IPS-15b (cell line): ENCODE results near the gene MKRN2.

ENCODE experiments used
- H3K27me3 ChIP-seq: one replicate; pipeline ENCODE4 v1.6.1; 2013; ENCODE audit warnings: low read length; ENCODE audit not compliant: control insufficient read depth, insufficient read depth
- H3K36me3 ChIP-seq: one replicate; pipeline ENCODE4 v1.6.1; 2013; ENCODE audit warnings: low read length; ENCODE audit not compliant: control insufficient read depth, insufficient read depth
- H3K4me1 ChIP-seq: one replicate; pipeline ENCODE4 v1.6.1; 2013; ENCODE audit warnings: mild to moderate bottlenecking, low read length; ENCODE audit not compliant: control insufficient read depth, insufficient read depth
- H3K4me3 ChIP-seq: one replicate; pipeline ENCODE4 v1.5.1; 2013; ENCODE audit warnings: low read depth, low read length
- H3K9ac ChIP-seq: one replicate; pipeline ENCODE4 v1.6.1; 2013; ENCODE audit warnings: low read depth, mild to moderate bottlenecking, low read length
- H3K9me3 ChIP-seq: one replicate; pipeline ENCODE4 v1.6.1; 2013; ENCODE audit warnings: mild to moderate bottlenecking, low read length; ENCODE audit not compliant: control insufficient read depth, insufficient read depth

Gene MKRN2

GRCh38 chr3:12591997-12592715 lies 35.3 kb downstream of the MKRN2 start:
- Histone ChIP-seq H3K9ac (no peak overlapping the region), H3K27me3 (no peaks in the 10 kb centered on the region), H3K36me3 (peaks cover 50% of the 10 kb centered on the region), H3K4me3 (no peak overlapping the region), H3K4me1 (no peaks in the 10 kb centered on the region), H3K9me3 (no peaks in the 10 kb centered on the region)

- Histone ChIP-seq H3K9me3 (no peaks in the 10 kb centered on the region), H3K4me3 (no peak overlapping the region), H3K9ac (no peak overlapping the region), H3K36me3 (peaks cover 48% of the 10 kb centered on the region), H3K27me3 (no peaks in the 10 kb centered on the region), H3K4me1 (no peaks in the 10 kb centered on the region)
These were observed 36.6 kb downstream of the MKRN2 start for GRCh38 chr3:12593473-12593872.

- Histone ChIP-seq H3K9me3 (no peaks in the 10 kb centered on the region), H3K9ac (no peak overlapping the region), H3K36me3 (peaks cover 34% of the 10 kb centered on the region)
These were observed 42.0 kb downstream of the MKRN2 start for GRCh38 chr3:12598890-12599289.

GRCh38 chr3:12601072-12601471 lies 44.2 kb downstream of the MKRN2 start:
- no peaks in the 10 kb centered on the region for H3K4me1 ChIP-seq
- no peaks in the 10 kb centered on the region for H3K9me3 ChIP-seq
- no peak overlapping the region for H3K4me3 ChIP-seq
- H3K27me3 ChIP-seq: no peaks in the 10 kb centered on the region
- H3K9ac ChIP-seq: no peak overlapping the region
- peaks cover 27% of the 10 kb centered on the region for H3K36me3 ChIP-seq

More at GRCh38 chr3:12598890-12599289, 42.0 kb downstream of the MKRN2 start:
- H3K4me3 ChIP-seq: no peak overlapping the region
- no peaks in the 10 kb centered on the region for H3K4me1 ChIP-seq
- no peaks in the 10 kb centered on the region for H3K27me3 ChIP-seq

GRCh38 chr3:12603969-12604368 lies 47.1 kb downstream of the MKRN2 start:
- no peaks in the 10 kb centered on the region for H3K4me1 ChIP-seq
- H3K9me3 ChIP-seq: no peaks in the 10 kb centered on the region
- no peak overlapping the region for H3K9ac ChIP-seq
- H3K36me3 ChIP-seq: peaks cover 25% of the 10 kb centered on the region
- no peak overlapping the region for H3K4me3 ChIP-seq
- H3K27me3 ChIP-seq: no peaks in the 10 kb centered on the region

- Histone ChIP-seq H3K9me3 (no peaks in the 10 kb centered on the region), H3K9ac (no peak overlapping the region), H3K36me3 (peaks cover 11% of the 10 kb centered on the region), H3K27me3 (no peaks in the 10 kb centered on the region), H3K4me1 (no peaks in the 10 kb centered on the region), H3K4me3 (no peak overlapping the region)
These were observed 51.5 kb downstream of the MKRN2 start for GRCh38 chr3:12608376-12608775.

- Histone ChIP-seq H3K36me3 (peaks cover 11% of the 10 kb centered on the region), H3K9ac (no peak overlapping the region), H3K4me3 (no peak overlapping the region), H3K9me3 (no peaks in the 10 kb centered on the region), H3K4me1 (peaks cover 2% of the 10 kb centered on the region), H3K27me3 (no peaks in the 10 kb centered on the region)
These were observed 54.2 kb downstream of the MKRN2 start for GRCh38 chr3:12611117-12611516.

- peaks cover 2% of the 10 kb centered on the region for H3K4me1 ChIP-seq
- H3K9ac ChIP-seq: no peak overlapping the region
- peaks cover 10% of the 10 kb centered on the region for H3K36me3 ChIP-seq
- no peaks in the 10 kb centered on the region for H3K9me3 ChIP-seq
- no peak overlapping the region for H3K4me3 ChIP-seq
- H3K27me3 ChIP-seq: no peaks in the 10 kb centered on the region
These were observed 55.8 kb downstream of the MKRN2 start for GRCh38 chr3:12612514-12613226.

GRCh38 chr3:12613250-12613649 lies 56.4 kb downstream of the MKRN2 start:
- no peak overlapping the region for H3K4me3 ChIP-seq
- no peak overlapping the region for H3K9ac ChIP-seq
- peaks cover 13% of the 10 kb centered on the region for H3K36me3 ChIP-seq
- H3K4me1 ChIP-seq: peaks cover 2% of the 10 kb centered on the region
- no peaks in the 10 kb centered on the region for H3K27me3 ChIP-seq
- no peaks in the 10 kb centered on the region for H3K9me3 ChIP-seq

- Histone ChIP-seq H3K4me1 (peaks cover 2% of the 10 kb centered on the region), H3K27me3 (no peaks in the 10 kb centered on the region), H3K9me3 (no peaks in the 10 kb centered on the region), H3K4me3 (no peak overlapping the region), H3K36me3 (peaks cover 11% of the 10 kb centered on the region), H3K9ac (no peak overlapping the region)
These were observed 58.4 kb downstream of the MKRN2 start for GRCh38 chr3:12615266-12615665.

GRCh38 chr3:12618426-12618825 lies 61.5 kb downstream of the MKRN2 start:
- Histone ChIP-seq H3K36me3 (peaks cover 11% of the 10 kb centered on the region), H3K27me3 (no peaks in the 10 kb centered on the region), H3K4me1 (peaks cover 2% of the 10 kb centered on the region), H3K9ac (no peak overlapping the region), H3K4me3 (no peak overlapping the region), H3K9me3 (no peaks in the 10 kb centered on the region)

- H3K36me3 ChIP-seq: peaks cover 11% of the 10 kb centered on the region
- no peaks in the 10 kb centered on the region for H3K9me3 ChIP-seq
- no peaks in the 10 kb centered on the region for H3K27me3 ChIP-seq
- H3K4me1 ChIP-seq: no peaks in the 10 kb centered on the region
- H3K9ac ChIP-seq: no peak overlapping the region
- H3K4me3 ChIP-seq: no peak overlapping the region
These were observed 63.4 kb downstream of the MKRN2 start for GRCh38 chr3:12620305-12620704.
